ENCODE data around the gene PLCD3. TPM values are rescaled to one million over a fixed set of nuclear protein-coding genes. Genes with fewer than 3 reads are reported as not detected.

The PLCD3 gene, protein sequence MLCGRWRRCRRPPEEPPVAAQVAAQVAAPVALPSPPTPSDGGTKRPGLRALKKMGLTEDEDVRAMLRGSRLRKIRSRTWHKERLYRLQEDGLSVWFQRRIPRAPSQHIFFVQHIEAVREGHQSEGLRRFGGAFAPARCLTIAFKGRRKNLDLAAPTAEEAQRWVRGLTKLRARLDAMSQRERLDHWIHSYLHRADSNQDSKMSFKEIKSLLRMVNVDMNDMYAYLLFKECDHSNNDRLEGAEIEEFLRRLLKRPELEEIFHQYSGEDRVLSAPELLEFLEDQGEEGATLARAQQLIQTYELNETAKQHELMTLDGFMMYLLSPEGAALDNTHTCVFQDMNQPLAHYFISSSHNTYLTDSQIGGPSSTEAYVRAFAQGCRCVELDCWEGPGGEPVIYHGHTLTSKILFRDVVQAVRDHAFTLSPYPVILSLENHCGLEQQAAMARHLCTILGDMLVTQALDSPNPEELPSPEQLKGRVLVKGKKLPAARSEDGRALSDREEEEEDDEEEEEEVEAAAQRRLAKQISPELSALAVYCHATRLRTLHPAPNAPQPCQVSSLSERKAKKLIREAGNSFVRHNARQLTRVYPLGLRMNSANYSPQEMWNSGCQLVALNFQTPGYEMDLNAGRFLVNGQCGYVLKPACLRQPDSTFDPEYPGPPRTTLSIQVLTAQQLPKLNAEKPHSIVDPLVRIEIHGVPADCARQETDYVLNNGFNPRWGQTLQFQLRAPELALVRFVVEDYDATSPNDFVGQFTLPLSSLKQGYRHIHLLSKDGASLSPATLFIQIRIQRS
- total RNA-seq (2021) (45.9 to 55.8 TPM (median 55.8 TPM) in 3 replicates), Bru-seq, nascent RNA (percentile 47 among the genes with signal in this experiment)
- long read RNA-seq, experiment 1, full-length matches to known transcripts, result 14 of 28 reads
- long read RNA-seq, experiment 1, partial matches to known transcripts, result 9 of 28 reads
- long read RNA-seq, experiment 1, other reads (novel, unspliced or antisense), result 5 of 28 reads
- long read RNA-seq, experiment 2, full-length matches to known transcripts, result 6 of 28 reads
- long read RNA-seq, experiment 2, partial matches to known transcripts, result 10 of 28 reads
- long read RNA-seq, experiment 2, other reads (novel, unspliced or antisense), result 12 of 28 reads
- long read RNA-seq, experiment 3, partial matches to known transcripts, result 0 of 1 reads
- long read RNA-seq, experiment 3, other reads (novel, unspliced or antisense), result 1 of 1 reads

DNA sequence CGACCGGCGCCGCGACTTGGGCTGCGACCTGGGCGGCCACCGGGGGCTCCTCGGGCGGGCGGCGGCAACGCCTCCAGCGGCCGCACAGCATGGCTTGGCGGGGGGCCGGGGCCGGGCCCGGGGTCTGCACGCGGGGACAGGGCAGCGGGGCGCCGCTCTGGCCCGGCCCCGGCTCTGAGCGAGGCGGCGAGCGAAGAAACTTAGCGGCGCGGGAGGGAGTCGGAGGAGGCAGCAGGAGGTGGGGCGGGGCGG is at the start of gene PLCD3:
Gene PLCD3 (minus strand): TSS at position 196 of the 252 bp plus-strand sequence. CDS start 105 bp downstream, at position 91.
- ChIA-PET CTCF (interaction anchor here (0.7 to 7.6 kb wide), 9 partner anchors 12 to 211 kb away, joined by 3 to 531 read pairs (median 7); partner anchors contain the start of genes C1QL1 and HEXIM1), POLR2A (interaction anchor here (1.0 kb wide), 1 partner anchor 16 kb away, joined by 3 read pairs; the partner anchor contains the start of gene HEXIM1)
- no peaks in the 10 kb centered on the region for H3K36me3 Mint-ChIP-seq
- ATAC-seq (no peak), DNase-seq (ENCODE audit: low spot score) (peak; percentile 68)
- TF ChIP-seq, protein P1, sequence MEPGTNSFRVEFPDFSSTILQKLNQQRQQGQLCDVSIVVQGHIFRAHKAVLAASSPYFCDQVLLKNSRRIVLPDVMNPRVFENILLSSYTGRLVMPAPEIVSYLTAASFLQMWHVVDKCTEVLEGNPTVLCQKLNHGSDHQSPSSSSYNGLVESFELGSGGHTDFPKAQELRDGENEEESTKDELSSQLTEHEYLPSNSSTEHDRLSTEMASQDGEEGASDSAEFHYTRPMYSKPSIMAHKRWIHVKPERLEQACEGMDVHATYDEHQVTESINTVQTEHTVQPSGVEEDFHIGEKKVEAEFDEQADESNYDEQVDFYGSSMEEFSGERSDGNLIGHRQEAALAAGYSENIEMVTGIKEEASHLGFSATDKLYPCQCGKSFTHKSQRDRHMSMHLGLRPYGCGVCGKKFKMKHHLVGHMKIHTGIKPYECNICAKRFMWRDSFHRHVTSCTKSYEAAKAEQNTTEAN (CRISPR knock-in tag; IDR thresholded peaks at IDR 0.05), result no peak
- 0 out of 2 replicates have a peak, but pooled peaks have one; percentile 1 for TF ChIP-seq ZNF423 (CRISPR knock-in tag; IDR thresholded peaks at IDR 0.05)
- TF ChIP-seq, protein P2, sequence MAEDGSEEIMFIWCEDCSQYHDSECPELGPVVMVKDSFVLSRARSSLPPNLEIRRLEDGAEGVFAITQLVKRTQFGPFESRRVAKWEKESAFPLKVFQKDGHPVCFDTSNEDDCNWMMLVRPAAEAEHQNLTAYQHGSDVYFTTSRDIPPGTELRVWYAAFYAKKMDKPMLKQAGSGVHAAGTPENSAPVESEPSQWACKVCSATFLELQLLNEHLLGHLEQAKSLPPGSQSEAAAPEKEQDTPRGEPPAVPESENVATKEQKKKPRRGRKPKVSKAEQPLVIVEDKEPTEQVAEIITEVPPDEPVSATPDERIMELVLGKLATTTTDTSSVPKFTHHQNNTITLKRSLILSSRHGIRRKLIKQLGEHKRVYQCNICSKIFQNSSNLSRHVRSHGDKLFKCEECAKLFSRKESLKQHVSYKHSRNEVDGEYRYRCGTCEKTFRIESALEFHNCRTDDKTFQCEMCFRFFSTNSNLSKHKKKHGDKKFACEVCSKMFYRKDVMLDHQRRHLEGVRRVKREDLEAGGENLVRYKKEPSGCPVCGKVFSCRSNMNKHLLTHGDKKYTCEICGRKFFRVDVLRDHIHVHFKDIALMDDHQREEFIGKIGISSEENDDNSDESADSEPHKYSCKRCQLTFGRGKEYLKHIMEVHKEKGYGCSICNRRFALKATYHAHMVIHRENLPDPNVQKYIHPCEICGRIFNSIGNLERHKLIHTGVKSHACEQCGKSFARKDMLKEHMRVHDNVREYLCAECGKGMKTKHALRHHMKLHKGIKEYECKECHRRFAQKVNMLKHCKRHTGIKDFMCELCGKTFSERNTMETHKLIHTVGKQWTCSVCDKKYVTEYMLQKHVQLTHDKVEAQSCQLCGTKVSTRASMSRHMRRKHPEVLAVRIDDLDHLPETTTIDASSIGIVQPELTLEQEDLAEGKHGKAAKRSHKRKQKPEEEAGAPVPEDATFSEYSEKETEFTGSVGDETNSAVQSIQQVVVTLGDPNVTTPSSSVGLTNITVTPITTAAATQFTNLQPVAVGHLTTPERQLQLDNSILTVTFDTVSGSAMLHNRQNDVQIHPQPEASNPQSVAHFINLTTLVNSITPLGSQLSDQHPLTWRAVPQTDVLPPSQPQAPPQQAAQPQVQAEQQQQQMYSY (CRISPR knock-in tag; IDR thresholded peaks at IDR 0.05), result no peak
- TF ChIP-seq, protein P3, sequence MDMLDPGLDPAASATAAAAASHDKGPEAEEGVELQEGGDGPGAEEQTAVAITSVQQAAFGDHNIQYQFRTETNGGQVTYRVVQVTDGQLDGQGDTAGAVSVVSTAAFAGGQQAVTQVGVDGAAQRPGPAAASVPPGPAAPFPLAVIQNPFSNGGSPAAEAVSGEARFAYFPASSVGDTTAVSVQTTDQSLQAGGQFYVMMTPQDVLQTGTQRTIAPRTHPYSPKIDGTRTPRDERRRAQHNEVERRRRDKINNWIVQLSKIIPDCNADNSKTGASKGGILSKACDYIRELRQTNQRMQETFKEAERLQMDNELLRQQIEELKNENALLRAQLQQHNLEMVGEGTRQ (CRISPR knock-in tag; IDR thresholded peaks at IDR 0.05), result no peak
- H3K4me3 Mint-ChIP-seq, result peak within 1 kb of the TSS; percentile 81
- 0 out of 2 replicates have a peak within 1 kb of the TSS, but pooled peaks have one; percentile 57 for H3K27ac Mint-ChIP-seq
- peaks cover 23% of the 10 kb centered on the region for H3K4me1 Mint-ChIP-seq
- H3K27me3 Mint-ChIP-seq (ENCODE audit: low read depth), result no peaks in the 10 kb centered on the region; the same call in 1 of the 2 replicates
- no peaks in the 10 kb centered on the region for H3K9me3 Mint-ChIP-seq

DNA sequence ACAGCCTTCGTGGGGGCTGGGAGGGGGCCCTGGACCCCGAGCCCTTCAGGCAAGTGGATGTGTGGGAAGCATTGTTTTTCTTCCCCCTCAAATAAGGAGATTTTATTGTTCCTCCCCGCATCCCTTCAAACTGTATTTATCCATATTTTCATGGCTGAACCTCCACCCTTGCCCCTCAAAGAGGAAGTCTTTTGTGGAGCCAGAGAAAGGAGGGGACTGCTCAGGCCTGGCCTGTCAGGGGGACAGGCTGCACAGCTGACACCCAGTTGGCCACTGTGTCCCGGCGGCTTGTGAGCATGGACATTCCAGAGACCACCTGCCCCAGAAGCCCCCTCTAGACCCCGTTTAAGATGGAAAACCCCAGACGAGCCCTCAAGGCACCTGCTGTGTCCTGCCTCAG is 45.2 kb upstream of the PLCD3 start:
- ChIA-PET POLR2A (no interaction called here), CTCF (interaction anchor here (1.1 to 3.8 kb wide), 3 partner anchors 20 to 44 kb away, joined by 6 to 21 read pairs (median 7); partner anchors contain the start of gene ACBD4)
- DNase-seq (ENCODE audit: low spot score) (no peak), ATAC-seq (no peak)
- no peak overlapping the region for H3K4me3 Mint-ChIP-seq
- H3K36me3 Mint-ChIP-seq, result no peaks in the 10 kb centered on the region
- no peak overlapping the region for H3K27ac Mint-ChIP-seq
- H3K27me3 Mint-ChIP-seq (ENCODE audit: low read depth), result no peaks in the 10 kb centered on the region
- peaks cover 6% of the 10 kb centered on the region for H3K4me1 Mint-ChIP-seq
- H3K9me3 Mint-ChIP-seq, result no peaks in the 10 kb centered on the region
- TF ChIP-seq GABPB1 (CRISPR knock-in tag; IDR thresholded peaks at IDR 0.05), result no peak
- TF ChIP-seq, protein P4, sequence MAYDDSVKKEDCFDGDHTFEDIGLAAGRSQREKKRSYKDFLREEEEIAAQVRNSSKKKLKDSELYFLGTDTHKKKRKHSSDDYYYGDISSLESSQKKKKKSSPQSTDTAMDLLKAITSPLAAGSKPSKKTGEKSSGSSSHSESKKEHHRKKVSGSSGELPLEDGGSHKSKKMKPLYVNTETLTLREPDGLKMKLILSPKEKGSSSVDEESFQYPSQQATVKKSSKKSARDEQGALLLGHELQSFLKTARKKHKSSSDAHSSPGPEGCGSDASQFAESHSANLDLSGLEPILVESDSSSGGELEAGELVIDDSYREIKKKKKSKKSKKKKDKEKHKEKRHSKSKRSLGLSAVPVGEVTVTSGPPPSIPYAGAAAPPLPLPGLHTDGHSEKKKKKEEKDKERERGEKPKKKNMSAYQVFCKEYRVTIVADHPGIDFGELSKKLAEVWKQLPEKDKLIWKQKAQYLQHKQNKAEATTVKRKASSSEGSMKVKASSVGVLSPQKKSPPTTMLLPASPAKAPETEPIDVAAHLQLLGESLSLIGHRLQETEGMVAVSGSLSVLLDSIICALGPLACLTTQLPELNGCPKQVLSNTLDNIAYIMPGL (CRISPR knock-in tag; IDR thresholded peaks at IDR 0.05), result no peak
- TF ChIP-seq NFYB (CRISPR knock-in tag; conservative IDR thresholded peaks at IDR 0.05; ENCODE audit: low read depth), result no peak
- no peak for TF ChIP-seq ZNF317 (CRISPR knock-in tag; IDR thresholded peaks at IDR 0.05; ENCODE audit: borderline replicate concordance, low read depth)
- TF ChIP-seq, protein P3 (CRISPR knock-in tag; IDR thresholded peaks at IDR 0.05), result no peak
- TF ChIP-seq ZBTB21 (CRISPR knock-in tag; IDR thresholded peaks at IDR 0.05; ENCODE audit: borderline replicate concordance), result no peak
- no peak for TF ChIP-seq TP53 (CRISPR knock-in tag; IDR thresholded peaks at IDR 0.05)
- TF ChIP-seq RORB (CRISPR knock-in tag; IDR thresholded peaks at IDR 0.05), result no peak
- TF ChIP-seq, protein P5, sequence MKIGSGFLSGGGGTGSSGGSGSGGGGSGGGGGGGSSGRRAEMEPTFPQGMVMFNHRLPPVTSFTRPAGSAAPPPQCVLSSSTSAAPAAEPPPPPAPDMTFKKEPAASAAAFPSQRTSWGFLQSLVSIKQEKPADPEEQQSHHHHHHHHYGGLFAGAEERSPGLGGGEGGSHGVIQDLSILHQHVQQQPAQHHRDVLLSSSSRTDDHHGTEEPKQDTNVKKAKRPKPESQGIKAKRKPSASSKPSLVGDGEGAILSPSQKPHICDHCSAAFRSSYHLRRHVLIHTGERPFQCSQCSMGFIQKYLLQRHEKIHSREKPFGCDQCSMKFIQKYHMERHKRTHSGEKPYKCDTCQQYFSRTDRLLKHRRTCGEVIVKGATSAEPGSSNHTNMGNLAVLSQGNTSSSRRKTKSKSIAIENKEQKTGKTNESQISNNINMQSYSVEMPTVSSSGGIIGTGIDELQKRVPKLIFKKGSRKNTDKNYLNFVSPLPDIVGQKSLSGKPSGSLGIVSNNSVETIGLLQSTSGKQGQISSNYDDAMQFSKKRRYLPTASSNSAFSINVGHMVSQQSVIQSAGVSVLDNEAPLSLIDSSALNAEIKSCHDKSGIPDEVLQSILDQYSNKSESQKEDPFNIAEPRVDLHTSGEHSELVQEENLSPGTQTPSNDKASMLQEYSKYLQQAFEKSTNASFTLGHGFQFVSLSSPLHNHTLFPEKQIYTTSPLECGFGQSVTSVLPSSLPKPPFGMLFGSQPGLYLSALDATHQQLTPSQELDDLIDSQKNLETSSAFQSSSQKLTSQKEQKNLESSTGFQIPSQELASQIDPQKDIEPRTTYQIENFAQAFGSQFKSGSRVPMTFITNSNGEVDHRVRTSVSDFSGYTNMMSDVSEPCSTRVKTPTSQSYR (CRISPR knock-in tag; IDR thresholded peaks at IDR 0.05), result no peak
- no peak for TF ChIP-seq RELA (CRISPR knock-in tag; IDR thresholded peaks at IDR 0.05; ENCODE audit: borderline replicate concordance)
- TF ChIP-seq, protein P6, sequence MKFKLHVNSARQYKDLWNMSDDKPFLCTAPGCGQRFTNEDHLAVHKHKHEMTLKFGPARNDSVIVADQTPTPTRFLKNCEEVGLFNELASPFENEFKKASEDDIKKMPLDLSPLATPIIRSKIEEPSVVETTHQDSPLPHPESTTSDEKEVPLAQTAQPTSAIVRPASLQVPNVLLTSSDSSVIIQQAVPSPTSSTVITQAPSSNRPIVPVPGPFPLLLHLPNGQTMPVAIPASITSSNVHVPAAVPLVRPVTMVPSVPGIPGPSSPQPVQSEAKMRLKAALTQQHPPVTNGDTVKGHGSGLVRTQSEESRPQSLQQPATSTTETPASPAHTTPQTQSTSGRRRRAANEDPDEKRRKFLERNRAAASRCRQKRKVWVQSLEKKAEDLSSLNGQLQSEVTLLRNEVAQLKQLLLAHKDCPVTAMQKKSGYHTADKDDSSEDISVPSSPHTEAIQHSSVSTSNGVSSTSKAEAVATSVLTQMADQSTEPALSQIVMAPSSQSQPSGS (CRISPR knock-in tag; IDR thresholded peaks at IDR 0.05; ENCODE audit: borderline replicate concordance, low read depth), result no peak
- no peak for TF ChIP-seq SMAD4 (CRISPR knock-in tag; IDR thresholded peaks at IDR 0.05)
- TF ChIP-seq FOXK1 (CRISPR knock-in tag; IDR thresholded peaks at IDR 0.05), result no peak
- TF ChIP-seq IRF2 (CRISPR knock-in tag; IDR thresholded peaks at IDR 0.05; ENCODE audit: borderline replicate concordance, low read depth), result no peak

All from WTC11 (cell line).